Hepatocyte (in vitro differentiated cells): ENCODE data around the gene CCDC59. TPM values are rescaled to one million over a fixed set of nuclear protein-coding genes. Genes with fewer than 3 reads are reported as not detected.

Source experiments
- DNase-seq: peaks from one replicate; pipeline ENCODE4 v3.0.0-alpha.2; 2016; ENCODE audit warnings: low spot score
- H2AFZ ChIP-seq: fragments of 200-600 bp; sonication (generic); 2 replicates; pipeline ENCODE4 v1.6.0; 2016; ENCODE audit warnings: antibody characterized with exemption, mild to moderate bottlenecking
- H3K27ac ChIP-seq: fragments of 200-600 bp; sonication (generic); 2 replicates; pipeline ENCODE4 v1.5.1; 2016; ENCODE audit warnings: mild to moderate bottlenecking
- H3K27me3 ChIP-seq: fragments of 200-600 bp; sonication (generic); 2 replicates; pipeline ENCODE4 v1.6.1; 2016
- H3K36me3 ChIP-seq: fragments of 200-600 bp; sonication (generic); replicated peaks from 2 replicates; pipeline ENCODE4 v1.5.1; 2016; ENCODE audit warnings: low read depth; ENCODE audit not compliant: insufficient read depth
- H3K4me1 ChIP-seq: fragments of 200-600 bp; sonication (generic); 2 replicates; pipeline ENCODE4 v1.5.1; 2016; ENCODE audit warnings: mild to moderate bottlenecking, moderate library complexity; ENCODE audit not compliant: insufficient read depth
- H3K4me2 ChIP-seq: fragments of 200-600 bp; sonication (generic); 2 replicates; pipeline ENCODE4 v1.6.0; 2016
- H3K4me3 ChIP-seq: fragments of 200-600 bp; sonication (generic); 2 replicates; pipeline ENCODE4 v1.5.1; 2016; ENCODE audit warnings: mild to moderate bottlenecking
- H3K79me2 ChIP-seq: fragments of 200-600 bp; sonication (generic); 2 replicates; pipeline ENCODE4 v1.6.0; 2017; ENCODE audit warnings: mild to moderate bottlenecking
- H3K9me2 ChIP-seq: fragments of 200-600 bp; sonication (generic); replicated peaks from 2 replicates; pipeline ENCODE4 v1.6.0; 2017; ENCODE audit warnings: mild to moderate bottlenecking; ENCODE audit not compliant: insufficient read depth
- H3K9me3 ChIP-seq: fragments of 200-600 bp; sonication (generic); 2 replicates; pipeline ENCODE4 v1.5.1; 2016; ENCODE audit warnings: low read depth, mild to moderate bottlenecking
- H4K20me1 ChIP-seq: fragments of 200-600 bp; sonication (generic); 2 replicates; pipeline ENCODE4 v1.6.0; 2016; ENCODE audit warnings: mild to moderate bottlenecking; ENCODE audit not compliant: insufficient read depth, poor library complexity, severe bottlenecking
- CTCF ChIP-seq: fragments of 200-600 bp; sonication (generic); IDR thresholded peaks from 2 replicates; pipeline ENCODE4 v1.5.1; 2016; ENCODE audit warnings: antibody characterized with exemption, mild to moderate bottlenecking; ENCODE audit not compliant: poor library complexity
- EZH2 ChIP-seq: fragments of 200-600 bp; sonication (generic); IDR thresholded peaks from 2 replicates; pipeline ENCODE4 v1.6.1; 2016; ENCODE audit warnings: antibody characterized with exemption, mild to moderate bottlenecking, borderline replicate concordance
- EZH2phosphoT487 ChIP-seq: fragments of 200-600 bp; sonication (generic); IDR thresholded peaks from one replicate; pipeline ENCODE4 v1.6.1; 2018; ENCODE audit warnings: antibody characterized with exemption, mild to moderate bottlenecking, low read depth, moderate library complexity; ENCODE audit not compliant: unreplicated experiment, severe bottlenecking
- WGBS: methylation state at CpG from one replicate; pipeline ENCODE4 v1.1.6; 2016; ENCODE audit warnings: low lambda C conversion rate; ENCODE audit errors: missing lambda C conversion rate; 5-methylcytosine and 5-hydroxymethylcytosine counted together
- polyA plus RNA-seq: library from polyadenylated mRNA; unstranded; fragments of >200 nt; fragmentation: Nextera tagmentation; extraction: Ambion mirVana; gene quantifications from 2 replicates; pipeline ENCODE4 v1.2.1, GENCODE V29; 2016
- total RNA-seq: library from RNA; depleted of rRNA; stranded (reverse); fragments of >200 nt; gene quantifications from 2 replicates; pipeline ENCODE4 v1.2.3, GENCODE V29; 2014

Gene CCDC59
- total and polyA plus RNA-seq, 2 experiments from 2014 or later: 29.6 to 67.7 TPM

GRCh38 chr12:82400819-82401218, 42.6 kb upstream of the CCDC59 start:
- Histone ChIP-seq H3K9me3 (no peaks in the 10 kb centered on the region), H3K27ac (no peak overlapping the region), H3K4me2 (no peak overlapping the region), H3K27me3 (no peaks in the 10 kb centered on the region), H3K4me1 (no peaks in the 10 kb centered on the region), H3K9me2 (no peaks in the 10 kb centered on the region), H3K36me3 (no peaks in the 10 kb centered on the region), H2AFZ (no peak overlapping the region), H3K4me3 (no peak overlapping the region), H4K20me1 (no peaks in the 10 kb centered on the region), H3K79me2 (no peaks in the 10 kb centered on the region)
- no peak for DNase-seq
- WGBS: 88% methylated on average over 2 of the region's 2 CpGs
- no peak for TF ChIP-seq EZH2phosphoT487
- TF ChIP-seq CTCF: no peak
- no peak for TF ChIP-seq EZH2

GRCh38 chr12:82398879-82399278, 40.7 kb upstream of the CCDC59 start:
- Histone ChIP-seq H3K9me3 (no peaks in the 10 kb centered on the region), H3K9me2 (no peaks in the 10 kb centered on the region), H4K20me1 (no peaks in the 10 kb centered on the region), H3K79me2 (no peaks in the 10 kb centered on the region), H3K27me3 (no peaks in the 10 kb centered on the region), H3K4me2 (no peak overlapping the region), H2AFZ (no peak overlapping the region), H3K4me1 (no peaks in the 10 kb centered on the region), H3K27ac (no peak overlapping the region), H3K36me3 (no peaks in the 10 kb centered on the region), H3K4me3 (no peak overlapping the region)
- no peak for DNase-seq
- TF ChIP-seq EZH2phosphoT487 (no peak), CTCF (no peak), EZH2 (no peak)

GRCh38 chr12:82383930-82384552, 25.9 kb upstream of the CCDC59 start:
- no peak overlapping the region for H2AFZ ChIP-seq
- H4K20me1 ChIP-seq: no peaks in the 10 kb centered on the region
- no peaks in the 10 kb centered on the region for H3K9me2 ChIP-seq
- H3K79me2 ChIP-seq: no peaks in the 10 kb centered on the region
- H3K27me3 ChIP-seq: no peaks in the 10 kb centered on the region
- TF ChIP-seq EZH2phosphoT487: no peak
- TF ChIP-seq CTCF: peak; percentile 64
- TF ChIP-seq EZH2: no peak
- H3K9me3 ChIP-seq: no peaks in the 10 kb centered on the region
- H3K4me2 ChIP-seq: no peak overlapping the region
- H3K4me1 ChIP-seq: no peaks in the 10 kb centered on the region
- 73% methylated on average over 2 of the region's 2 CpGs for WGBS
- H3K36me3 ChIP-seq: no peaks in the 10 kb centered on the region
- no peak for DNase-seq
- no peak overlapping the region for H3K27ac ChIP-seq
- no peak overlapping the region for H3K4me3 ChIP-seq

GRCh38 chr12:82378997-82379396, 20.8 kb upstream of the CCDC59 start:
- Histone ChIP-seq H3K36me3 (no peaks in the 10 kb centered on the region), H3K9me2 (no peaks in the 10 kb centered on the region), H3K4me1 (no peaks in the 10 kb centered on the region), H3K27ac (no peak overlapping the region), H3K9me3 (no peaks in the 10 kb centered on the region), H4K20me1 (no peaks in the 10 kb centered on the region), H2AFZ (no peak overlapping the region), H3K4me3 (no peak overlapping the region), H3K4me2 (no peak overlapping the region), H3K27me3 (no peaks in the 10 kb centered on the region), H3K79me2 (no peaks in the 10 kb centered on the region)
- TF ChIP-seq CTCF (no peak), EZH2 (no peak), EZH2phosphoT487 (no peak)
- no peak for DNase-seq
